Prostate gland (tissue), 2 donors: ENCODE results near the gene TSPAN33.

Experiments used
- POLR2AphosphoS5 ChIP-seq: sonication (generic); formaldehyde crosslinking; IDR thresholded peaks from one replicate; pipeline ENCODE4 v1.6.1; 2017; ENCODE audit warnings: antibody characterized with exemption
- TF ChIP-seq, protein P1 (sequence below), 4 experiments: fragments of 200-600 bp in 2 of 4; fragments of 450-650 bp in 2 of 4; sonication (generic) in 2 of 4; IDR thresholded peaks; 1 replicate in 3 of 4; 2 replicates in 1 of 4; pipeline ENCODE4 v1.5.1; 2016 to 2019; ENCODE audit warnings: antibody characterized with exemption in 4 of 4, mild to moderate bottlenecking in 2 of 4, moderate library complexity in 2 of 4

DNA sequence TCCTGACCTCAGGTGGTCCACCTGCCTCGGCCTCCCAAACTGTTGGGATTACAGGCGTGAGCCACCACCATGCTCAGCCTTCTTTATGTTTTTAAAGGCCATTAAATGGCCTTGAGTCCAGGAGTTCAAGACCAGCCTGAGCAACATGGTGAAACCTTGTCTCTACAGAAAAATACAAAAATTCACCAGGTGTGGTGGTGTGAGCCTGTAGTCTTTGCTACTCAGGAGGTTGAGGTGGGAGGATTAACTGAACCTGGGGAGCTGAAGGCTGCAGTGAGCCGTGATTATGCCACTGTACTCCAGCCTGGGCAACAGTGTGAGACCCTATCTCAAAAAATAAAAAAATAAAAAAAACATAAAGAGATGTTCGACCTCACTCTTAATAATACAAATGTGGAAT lies 54.9 kb downstream of the TSPAN33 start:
- TF ChIP-seq POLR2AphosphoS5 = no peak
- TF ChIP-seq, protein P1, sequence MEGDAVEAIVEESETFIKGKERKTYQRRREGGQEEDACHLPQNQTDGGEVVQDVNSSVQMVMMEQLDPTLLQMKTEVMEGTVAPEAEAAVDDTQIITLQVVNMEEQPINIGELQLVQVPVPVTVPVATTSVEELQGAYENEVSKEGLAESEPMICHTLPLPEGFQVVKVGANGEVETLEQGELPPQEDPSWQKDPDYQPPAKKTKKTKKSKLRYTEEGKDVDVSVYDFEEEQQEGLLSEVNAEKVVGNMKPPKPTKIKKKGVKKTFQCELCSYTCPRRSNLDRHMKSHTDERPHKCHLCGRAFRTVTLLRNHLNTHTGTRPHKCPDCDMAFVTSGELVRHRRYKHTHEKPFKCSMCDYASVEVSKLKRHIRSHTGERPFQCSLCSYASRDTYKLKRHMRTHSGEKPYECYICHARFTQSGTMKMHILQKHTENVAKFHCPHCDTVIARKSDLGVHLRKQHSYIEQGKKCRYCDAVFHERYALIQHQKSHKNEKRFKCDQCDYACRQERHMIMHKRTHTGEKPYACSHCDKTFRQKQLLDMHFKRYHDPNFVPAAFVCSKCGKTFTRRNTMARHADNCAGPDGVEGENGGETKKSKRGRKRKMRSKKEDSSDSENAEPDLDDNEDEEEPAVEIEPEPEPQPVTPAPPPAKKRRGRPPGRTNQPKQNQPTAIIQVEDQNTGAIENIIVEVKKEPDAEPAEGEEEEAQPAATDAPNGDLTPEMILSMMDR (IDR thresholded peaks at IDR 0.05) = no peak
